GM21447 (cell line): ENCODE results near the gene ZCCHC24.
"Not testable (repeated sequence)": the region's sequence is repeated elsewhere in the genome, so short reads cannot be mapped to it uniquely, and the experiment has no call there.

Experiments used
- ATAC-seq: cut with Tn5 transposase; IDR thresholded peaks from one replicate; pipeline ENCODE4 v1.9.1; 2021; ENCODE audit not compliant: unreplicated experiment

ZCCHC24 gene

DNA sequence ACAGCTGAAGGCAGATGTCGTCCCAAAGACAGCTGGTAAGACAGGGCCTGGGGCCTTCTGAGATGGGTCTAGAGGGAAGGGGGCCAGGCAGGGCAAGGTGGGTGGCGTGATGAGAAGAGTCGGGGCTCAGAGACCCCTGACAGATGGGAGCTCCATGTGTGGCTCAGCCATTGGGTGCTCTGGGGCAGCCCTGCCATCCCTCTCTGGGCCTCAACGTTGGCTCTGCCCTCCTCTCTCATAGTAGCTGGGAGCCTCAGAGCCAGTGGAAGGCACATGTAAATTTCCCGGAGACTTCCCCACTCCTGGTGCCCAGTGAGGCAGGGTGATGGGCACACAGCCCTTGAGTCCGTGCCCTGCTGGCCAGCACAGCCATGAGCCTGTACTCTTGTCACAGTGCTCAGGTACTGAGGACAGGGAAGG is 96.3 kb downstream of the ZCCHC24 start:
- ATAC-seq = no peak

DNA sequence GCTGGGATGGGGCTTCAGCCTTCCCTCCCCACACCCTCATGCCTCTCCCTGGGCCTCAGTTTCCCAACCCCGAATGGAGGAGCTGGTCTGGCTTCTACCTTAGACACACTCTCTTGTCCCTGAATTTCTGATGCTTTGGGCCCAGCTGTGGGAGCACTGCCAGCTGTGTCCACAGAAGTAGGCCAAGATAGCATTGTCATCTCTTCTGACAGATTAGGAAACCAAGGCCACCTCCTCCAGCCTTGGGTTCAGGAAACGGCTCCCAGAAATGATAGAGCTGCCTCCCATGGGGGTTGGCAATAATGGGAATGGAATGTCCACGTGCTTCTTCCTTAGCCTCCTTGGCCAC is 96.8 kb downstream of the ZCCHC24 start:
- no peak for ATAC-seq

DNA sequence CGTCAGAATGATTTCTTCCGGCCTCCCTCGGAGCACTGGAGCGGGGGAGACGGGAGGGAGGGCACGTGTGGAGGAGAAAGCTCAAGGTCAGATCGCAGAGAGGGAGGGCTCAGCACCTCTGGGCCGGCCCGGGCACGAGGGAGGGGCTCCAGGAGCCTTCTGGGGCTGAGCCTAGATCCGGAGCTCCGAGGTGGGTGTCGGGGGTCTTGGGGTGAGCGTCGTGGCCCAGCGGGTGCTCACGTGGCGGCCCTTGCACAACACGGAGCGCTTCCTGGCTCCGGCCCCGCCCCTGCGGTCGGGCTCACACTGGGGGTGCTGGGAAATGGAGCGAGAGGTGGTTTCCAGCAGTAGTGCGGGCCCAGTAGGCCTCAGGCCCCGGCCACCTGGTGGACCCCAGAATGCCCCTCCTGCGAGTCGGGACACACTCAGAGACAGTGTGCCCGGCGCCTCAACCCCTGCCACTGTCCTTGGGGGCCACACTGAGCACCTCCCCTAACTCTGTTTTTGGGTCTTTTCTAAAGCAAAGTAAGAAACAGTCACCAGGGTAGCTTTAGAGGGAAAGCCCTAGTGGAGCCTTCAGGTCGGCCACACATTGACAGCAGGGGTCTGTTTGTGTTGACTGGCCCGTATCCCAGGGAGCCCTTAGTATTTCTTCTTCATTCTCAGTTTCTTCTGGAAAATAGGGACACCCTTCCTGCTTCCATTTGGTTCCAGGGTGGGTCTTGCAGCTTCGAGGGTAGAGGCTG is 97.4 kb downstream of the ZCCHC24 start:
- peak; percentile 73 for ATAC-seq

DNA sequence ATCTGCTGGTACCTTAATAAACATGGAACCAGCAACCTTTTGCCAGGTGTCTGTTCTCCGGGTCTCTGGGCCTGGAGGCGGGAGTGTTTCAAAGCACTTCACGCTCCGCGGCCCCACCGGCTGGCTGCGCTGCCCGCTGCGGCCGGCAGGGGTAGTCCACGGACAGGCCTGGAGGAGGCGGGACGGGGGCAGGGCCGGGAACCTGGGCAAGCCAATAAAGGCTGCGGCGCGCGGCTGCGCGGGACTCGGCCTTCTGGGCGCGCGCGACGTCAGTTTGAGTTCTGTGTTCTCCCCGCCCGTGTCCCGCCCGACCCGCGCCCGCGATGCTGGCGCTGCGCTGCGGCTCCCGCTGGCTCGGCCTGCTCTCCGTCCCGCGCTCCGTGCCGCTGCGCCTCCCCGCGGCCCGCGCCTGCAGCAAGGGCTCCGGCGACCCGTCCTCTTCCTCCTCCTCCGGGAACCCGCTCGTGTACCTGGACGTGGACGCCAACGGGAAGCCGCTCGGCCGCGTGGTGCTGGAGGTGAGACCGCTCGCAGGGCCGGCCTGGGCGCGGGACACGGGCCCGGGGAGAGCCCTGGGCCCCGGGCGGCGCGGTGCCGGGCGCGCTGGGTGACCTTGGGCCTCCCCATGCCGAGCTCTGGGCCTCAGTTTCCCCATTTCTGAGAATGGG is 98.1 kb downstream of the ZCCHC24 start, which contains the start of gene PPIF:
TSS of gene PPIF (plus strand) at position 244 of the 668 bp plus-strand sequence. CDS start at position 324, 80 bp downstream.
- peak; percentile 81 for ATAC-seq

DNA sequence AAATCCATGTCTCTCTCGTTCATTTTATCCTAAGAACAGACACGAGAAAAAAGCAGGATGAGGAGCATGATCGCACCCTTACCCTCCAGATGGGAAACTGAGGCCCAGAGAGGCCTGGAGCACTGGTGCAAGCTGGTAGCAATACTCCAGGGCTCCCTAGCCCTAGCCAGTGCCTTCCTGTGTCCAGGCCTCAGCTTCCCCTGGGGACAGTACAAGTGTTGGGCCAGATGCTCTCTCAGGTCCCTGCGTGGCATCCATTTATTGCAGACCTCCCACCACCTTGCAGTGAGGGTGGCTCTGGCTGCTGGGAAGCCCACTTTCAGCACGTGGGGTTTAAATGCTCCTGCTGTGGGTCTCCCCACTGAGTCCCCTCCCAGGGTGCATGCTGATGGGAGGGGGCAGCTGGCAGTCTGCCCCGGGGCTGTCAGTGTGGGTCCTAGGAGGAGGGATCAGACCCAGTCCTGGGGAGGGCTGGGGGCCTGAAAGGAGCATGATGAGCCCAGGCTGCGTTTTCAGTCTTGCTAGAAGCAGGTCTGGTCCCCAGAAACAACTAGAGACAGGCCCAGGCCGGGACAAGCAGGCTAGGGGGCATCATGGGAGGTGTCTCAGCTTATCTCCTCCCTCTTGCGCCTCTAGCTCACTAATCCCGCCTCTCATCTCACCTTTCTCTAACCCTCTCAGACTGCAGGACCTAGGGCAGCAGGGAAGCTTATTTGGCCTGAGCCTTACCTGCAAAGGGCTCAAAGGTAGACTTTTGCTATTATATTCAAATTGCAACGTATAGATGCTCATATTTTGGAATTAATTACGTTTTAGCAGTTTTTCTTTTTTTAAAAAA is 98.8 kb downstream of the ZCCHC24 start:
- no peak for ATAC-seq

DNA sequence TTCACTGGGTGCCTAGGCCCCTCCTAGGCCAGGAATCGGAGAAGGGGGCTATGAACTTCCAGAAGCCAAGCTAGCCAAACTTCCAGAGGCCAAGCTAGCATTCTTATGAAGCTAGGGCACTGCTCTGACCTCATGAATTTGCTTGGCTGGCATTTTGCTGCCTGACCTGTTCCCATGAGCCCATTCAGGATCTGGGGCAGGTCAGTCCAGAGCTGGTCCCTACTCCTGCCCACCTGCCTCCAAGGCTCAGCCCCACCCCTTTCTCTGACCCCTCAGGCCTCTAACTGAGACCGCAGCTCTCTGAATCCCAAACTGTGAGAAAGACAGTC is 99.4 kb downstream of the ZCCHC24 start:
- ATAC-seq = no peak

DNA sequence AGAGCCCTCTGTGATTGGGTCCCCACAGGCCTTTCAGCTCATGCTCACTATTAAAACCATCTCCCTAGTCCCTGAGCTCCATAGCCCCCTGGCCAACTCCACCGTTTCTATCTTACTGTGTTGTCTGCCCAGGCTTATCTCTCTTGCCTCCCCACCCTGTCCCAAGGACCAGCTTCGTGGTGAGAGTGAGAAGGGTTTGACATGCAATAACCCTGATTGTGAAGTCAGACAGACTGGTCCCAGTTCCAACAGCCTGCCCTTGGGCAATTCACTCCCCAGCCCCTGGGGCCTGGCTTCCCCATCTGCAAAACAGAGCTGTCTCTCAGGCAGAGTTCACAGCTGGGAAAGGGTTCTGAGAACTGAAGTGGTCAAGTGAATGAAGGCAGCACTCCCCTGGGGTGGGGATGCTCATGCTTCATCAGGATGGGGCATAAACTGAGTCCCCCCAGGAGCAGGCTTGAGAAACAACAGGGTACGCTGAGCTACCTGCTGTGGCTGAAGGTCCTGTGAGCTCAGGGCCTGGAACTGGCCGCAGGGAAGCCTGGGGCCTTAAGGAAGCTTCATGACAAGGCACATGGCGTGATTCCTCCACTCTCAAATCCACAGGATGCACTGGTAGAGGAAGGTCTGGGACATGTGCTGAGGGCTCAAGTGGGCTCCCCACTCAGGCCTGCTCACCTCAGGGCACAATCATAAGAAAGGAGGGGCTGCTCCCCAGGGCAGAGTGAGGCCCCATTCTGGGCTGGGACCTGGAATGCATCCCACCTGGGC is 100.0 kb downstream of the ZCCHC24 start:
- ATAC-seq = no peak

DNA sequence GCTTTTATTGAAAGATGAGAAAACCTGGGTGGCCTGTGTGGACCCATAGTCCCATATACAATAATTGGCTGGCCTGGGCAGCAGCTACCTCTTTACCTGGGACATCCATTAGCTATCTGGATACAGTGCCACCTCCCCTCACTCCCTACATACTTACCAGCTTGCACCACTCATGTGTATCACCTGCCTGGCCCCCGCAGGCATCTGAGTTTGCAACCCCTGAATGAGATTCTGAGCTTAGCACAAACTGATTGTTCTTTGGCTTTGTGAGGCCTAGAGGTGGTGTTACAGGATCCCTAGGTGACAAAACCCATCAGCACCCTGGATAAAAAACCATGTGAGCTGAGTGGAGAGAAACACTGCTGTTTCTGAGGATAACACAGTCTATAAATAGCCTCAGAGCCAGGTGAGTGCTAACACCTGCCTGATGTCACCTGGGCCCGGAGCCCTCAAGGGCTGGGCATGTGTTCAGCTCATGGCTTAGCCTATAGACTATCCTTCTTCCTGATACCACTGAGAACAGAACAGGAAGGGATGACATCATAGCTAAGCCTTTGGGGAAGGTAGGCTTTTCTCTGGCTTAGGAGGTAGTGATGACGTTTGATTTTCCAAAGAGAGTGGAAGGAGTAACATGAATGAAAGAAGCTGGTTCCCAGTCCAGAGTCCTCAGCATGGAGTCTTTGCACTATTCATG is 100.8 kb downstream of the ZCCHC24 start:
- ATAC-seq = no peak

DNA sequence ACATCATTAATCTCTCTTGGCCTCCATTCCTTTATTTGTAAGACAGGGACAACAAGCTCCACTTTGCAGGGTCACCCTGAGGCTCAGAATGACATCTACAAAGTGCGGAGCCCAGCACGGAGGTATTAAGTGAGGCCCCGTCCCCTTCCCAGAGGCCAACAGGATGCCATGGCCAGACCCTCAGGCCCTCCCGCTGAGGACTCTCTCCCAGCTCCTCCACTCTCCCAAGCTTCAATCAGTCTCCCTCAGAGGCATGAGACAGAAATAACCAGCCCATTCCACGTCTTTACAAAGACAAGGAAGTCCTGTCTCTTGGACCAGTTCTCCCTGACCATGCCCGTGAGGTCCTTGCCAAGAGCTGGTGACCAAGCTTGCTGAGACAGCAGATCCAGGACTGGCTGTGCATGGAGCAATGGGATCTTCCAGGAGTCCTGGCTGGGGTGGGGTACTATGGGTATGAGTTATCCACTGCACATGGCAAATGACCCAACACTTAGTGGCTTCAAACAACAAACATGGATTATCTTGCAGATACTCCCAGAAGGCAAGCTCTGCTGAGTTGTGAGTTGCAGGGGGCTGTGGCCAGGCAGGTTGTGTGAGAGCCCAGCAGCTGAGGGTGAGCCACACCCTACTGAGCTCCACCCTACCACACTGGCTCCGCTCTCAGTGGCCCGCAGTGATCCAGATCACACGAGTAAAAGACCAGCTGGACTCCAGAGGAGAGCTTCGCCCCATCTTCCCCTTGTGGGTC is 102.4 kb downstream of the ZCCHC24 start:
- ATAC-seq = no peak

DNA sequence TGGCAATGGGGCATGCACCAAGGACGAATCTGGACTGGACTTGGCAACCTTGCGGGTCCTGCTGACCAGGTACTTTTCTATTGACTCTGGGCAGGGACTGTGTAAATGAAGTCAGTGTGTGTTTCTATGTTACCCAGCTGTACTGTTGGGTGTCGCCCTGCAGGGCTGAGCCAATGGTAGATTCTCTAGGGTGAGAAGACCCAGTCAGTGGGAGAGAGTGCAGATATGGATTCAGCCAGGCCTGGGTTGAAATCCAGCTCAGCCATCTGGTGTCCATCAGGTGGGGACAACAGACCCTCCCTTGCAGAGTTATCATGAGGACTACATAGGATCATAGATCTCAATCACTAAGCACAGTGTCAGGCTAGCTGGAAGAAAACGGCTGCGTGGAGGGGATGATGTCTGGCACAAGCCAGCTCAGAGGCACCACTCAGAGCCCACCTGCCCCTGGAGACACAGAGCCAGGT is 103.1 kb downstream of the ZCCHC24 start:
- no peak for ATAC-seq

DNA sequence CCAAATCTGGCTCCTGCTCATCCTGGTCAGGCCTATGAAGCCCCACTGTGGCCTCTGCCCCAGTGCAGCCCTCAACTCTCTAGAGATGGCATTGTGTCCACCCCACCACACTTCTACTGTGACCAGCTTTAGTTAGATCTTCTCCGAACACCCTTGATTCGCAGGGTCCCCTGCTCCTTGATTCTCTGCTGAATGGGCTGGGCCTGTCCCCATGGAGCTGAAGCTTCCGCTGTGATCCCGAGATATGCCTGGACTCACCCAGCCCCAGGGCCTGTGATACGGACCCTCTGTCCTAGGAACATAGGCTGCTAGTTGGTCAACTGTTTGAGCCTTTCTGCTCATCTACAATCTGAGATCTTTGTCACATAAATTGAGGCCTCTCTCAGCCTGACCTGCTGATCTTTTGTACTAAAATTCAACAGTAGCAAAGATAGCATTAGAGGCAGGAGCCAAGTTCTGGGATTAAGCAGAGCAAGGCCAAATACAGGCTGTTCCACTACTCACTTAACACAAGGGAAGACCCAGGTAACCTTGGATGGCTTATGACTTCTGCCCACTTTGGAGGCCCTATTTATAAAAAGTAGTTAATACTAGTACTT is 104.7 kb downstream of the ZCCHC24 start:
- ATAC-seq = no peak

DNA sequence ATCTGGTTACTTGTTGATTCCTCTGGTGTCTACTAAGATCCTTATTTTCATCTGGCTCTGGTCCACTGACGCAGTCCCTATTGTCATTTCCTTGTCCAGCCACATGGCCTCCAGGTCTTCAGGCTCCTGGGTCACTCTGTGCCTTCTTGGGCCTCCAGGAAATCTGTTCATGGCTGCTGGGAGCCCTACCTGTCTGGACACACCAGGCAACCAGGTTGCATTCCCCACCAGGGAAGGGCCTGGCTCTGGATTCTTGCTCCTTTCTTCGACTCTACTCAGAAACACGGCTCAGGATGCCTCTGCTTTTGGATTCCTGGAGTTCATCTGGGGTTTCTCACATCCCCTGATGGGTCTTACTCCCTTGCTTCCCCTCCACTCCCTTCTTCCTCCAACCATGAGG is 106.2 kb downstream of the ZCCHC24 start:
- ATAC-seq = no peak

DNA sequence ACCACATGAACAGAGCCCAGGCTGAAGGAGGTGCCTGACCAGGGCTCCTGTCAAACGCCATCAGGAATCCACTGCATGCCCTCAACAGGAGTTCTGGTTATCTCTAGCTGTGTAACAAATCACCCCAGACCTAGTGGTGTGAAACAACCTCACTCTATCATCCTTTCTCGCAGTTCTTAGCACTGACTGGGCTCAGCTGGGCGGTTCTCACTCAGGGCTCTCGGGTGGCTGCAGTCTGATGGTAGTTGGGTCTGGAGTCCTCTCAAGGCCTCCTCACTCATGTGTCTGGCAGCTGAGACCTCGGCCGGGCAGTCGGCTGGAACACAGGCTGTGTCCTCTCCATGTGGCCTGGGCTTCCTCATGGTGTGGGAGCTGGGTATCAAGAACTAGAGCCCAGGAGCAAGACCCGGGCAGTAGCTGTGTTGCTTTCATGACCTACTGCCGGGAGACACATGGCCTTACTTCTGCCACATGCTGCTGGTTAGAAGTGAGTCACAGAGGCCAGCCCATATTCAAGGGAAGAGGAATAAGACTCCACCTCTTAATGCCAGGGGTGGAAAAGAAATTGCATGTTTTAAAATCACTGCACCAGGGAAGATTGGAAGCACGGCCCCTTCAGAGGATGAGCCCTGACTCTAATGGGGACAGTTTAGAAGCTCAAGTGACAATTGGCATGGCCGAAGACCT is 107.5 kb downstream of the ZCCHC24 start:
- ATAC-seq = not testable (repeated sequence)

DNA sequence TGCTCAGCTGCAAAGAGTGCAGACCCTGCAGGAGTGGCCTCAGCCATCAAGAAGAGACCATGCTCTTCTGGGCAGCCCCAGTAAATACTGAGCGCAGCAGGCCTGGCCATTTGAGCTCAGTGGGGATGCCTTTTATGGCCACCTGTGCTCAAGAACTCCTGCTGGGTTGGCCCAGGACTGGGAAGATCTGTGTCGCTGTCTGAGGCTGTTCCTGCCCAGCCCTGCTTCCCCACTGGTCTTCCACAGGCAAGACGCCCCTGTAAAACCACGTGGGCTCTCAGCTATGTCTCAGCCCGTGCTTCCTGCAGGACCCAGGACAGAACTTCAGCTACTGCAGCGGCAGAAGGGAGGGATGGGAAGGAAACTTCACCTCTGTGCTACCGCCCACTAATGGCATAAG is 108.7 kb downstream of the ZCCHC24 start:
- no peak for ATAC-seq

DNA sequence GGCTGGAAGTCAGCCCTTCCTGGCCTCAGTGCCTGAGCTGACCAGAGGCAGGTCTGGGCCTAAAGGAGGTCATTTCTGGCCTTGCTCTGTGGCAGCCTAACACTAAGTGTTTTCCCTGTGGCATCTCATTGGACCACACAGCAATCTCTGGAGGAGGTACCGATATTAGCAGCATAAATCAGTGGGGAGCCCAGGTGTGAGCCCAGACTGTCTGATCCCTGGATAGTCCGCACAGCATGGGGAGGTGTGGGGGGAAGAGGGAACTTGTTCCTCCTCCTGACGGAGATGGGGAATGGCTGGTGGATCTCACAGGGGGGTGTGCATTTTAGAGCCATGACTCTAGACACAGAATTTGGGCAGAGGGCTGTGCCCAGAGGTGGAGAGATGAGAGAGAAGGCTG is 109.1 kb downstream of the ZCCHC24 start:
- no peak for ATAC-seq

DNA sequence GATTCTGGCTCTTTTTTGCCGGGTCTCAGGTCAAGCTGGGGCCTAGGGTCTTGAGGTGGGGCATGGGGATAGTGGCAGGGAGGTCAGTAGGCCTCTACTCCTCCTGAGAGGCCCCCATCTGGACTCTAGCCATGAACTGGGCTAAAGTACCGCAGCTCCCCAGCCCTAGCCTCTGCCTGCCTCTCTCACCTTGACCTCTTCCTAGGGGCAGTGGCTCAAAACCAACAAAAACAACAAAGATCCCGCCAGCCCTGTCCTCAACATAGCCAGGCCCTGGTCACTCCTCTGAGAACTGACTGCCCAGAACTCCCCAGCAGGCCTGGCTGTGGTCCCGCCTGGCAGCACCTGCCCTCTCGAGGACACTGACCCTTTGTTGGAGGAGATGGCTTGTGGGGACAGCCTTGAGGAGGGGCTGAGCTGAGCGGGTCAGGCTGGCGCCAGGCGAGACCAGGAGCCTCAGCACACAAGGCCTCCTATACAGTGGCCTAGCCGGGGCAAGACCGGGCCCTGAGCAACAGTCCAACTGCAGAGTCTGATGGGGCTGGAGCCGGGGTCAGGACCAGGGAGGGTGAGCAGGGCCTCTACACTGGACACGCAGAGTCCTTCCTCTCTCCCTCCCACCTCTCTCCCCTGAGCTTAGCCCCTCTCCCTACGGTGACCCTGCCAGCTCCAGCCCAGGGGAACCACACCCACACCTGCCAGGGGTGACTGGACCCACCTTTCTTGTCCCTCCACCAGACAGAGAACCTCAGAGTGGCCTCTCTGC is 109.8 kb downstream of the ZCCHC24 start:
- no peak for ATAC-seq

DNA sequence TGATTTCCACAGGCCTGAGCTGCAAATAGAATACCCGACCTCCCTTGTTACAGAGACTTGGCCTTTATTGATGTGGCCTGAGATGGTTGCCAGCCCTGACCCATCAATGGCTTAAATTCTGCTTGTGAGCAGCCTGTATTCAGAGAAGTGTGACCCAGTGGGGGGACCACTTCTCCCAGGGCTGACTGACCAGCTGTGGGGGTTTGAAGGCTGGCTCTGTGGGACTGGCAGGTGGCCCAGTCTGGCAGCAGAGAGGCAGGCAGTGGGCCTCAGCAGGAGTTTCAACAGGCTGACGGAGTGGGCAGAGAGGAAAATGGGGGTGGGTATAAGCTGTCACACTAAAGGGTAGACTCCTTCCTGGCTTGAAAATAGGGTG is 110.3 kb downstream of the ZCCHC24 start:
- ATAC-seq = no peak

DNA sequence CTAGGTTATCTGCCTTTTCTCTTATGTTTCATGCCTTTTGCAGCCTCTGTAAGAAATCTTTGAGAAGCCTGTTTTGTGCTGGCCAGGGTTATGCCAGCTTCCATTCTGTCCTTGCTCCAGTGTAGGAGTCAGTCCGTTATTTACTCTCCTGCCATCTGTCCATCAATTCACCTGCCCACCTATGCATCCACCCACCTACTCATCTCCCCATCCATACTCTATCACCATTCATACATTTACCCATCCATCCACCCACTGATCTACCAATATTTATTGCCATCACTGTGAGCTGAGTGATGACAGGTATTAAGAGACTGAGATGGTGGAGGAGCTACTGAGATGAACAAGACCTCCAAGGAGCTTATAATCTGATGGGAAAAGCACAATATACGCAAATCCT is 110.9 kb downstream of the ZCCHC24 start:
- no peak for ATAC-seq
